HepG2 (cell line): ENCODE measurements around the gene ZNF607. TPM values are rescaled to one million over a fixed set of nuclear protein-coding genes. Genes with fewer than 3 reads are reported as not detected.

Experiments
- CAMTA2 ChIP-seq: sonication (generic); formaldehyde crosslinking; IDR thresholded peaks from 2 replicates; pipeline ENCODE4 v1.4.0; 2020; ENCODE audit warnings: mild to moderate bottlenecking, missing genetic modification reagents, borderline replicate concordance
- HOXD1 ChIP-seq: sonication (generic); formaldehyde crosslinking; IDR thresholded peaks from 2 replicates; pipeline ENCODE4 v1.5.0; 2020; ENCODE audit warnings: missing genetic modification reagents
- KDM4B ChIP-seq: sonication (generic); formaldehyde crosslinking; IDR thresholded peaks from 2 replicates; pipeline ENCODE4 v1.4.0; 2020; ENCODE audit warnings: missing genetic modification reagents
- PCBP2 ChIP-seq: fragments of 200-400 bp; formaldehyde crosslinking; optimal IDR thresholded peaks from 2 replicates; pipeline ENCODE3; 2018; ENCODE audit warnings: low read length, low read depth; ENCODE audit not compliant: poor library complexity, severe bottlenecking
- PHF21A ChIP-seq: sonication (generic); formaldehyde crosslinking; IDR thresholded peaks from 2 replicates; pipeline ENCODE4 v1.5.0; 2020; ENCODE audit warnings: mild to moderate bottlenecking, missing genetic modification reagents
- RAD21 ChIP-seq: fragments of 450-650 bp; formaldehyde crosslinking; IDR thresholded peaks from 2 replicates; pipeline ENCODE4 v1.5.0; 2020; ENCODE audit warnings: mild to moderate bottlenecking
- RCOR2 ChIP-seq: IDR thresholded peaks from 2 replicates; pipeline ENCODE4 v1.6.1; 2016; ENCODE audit warnings: missing biosample characterization, missing genetic modification reagents
- RXRA ChIP-seq: sonication (generic); formaldehyde crosslinking; IDR thresholded peaks from 2 replicates; pipeline ENCODE4 v1.5.1; 2020; ENCODE audit warnings: missing genetic modification reagents
- TARDBP ChIP-seq: sonication (generic); formaldehyde crosslinking; IDR thresholded peaks from 2 replicates; pipeline ENCODE4 v1.8.0; 2022; ENCODE audit warnings: mild to moderate bottlenecking, missing genetic modification reagents
- ZBTB40 ChIP-seq, 2 experiments: fragments of 450-650 bp in 1 of 2; sonication (generic) in 1 of 2; formaldehyde crosslinking in 1 of 2; IDR thresholded peaks; 2 replicates each; pipeline versions ENCODE4 v1.6.1 to v1.8.0; 2016 to 2022; ENCODE audit warnings: antibody characterized with exemption in 1 of 2, mild to moderate bottlenecking in 1 of 2, missing genetic modification reagents in 1 of 2
- ZFP90 ChIP-seq: sonication (generic); formaldehyde crosslinking; IDR thresholded peaks from 2 replicates; pipeline ENCODE4 v1.8.0; 2022; ENCODE audit warnings: missing genetic modification reagents, mild to moderate bottlenecking, inconsistent platforms, borderline replicate concordance
- ZFY ChIP-seq: sonication (generic); formaldehyde crosslinking; IDR thresholded peaks from 2 replicates; pipeline ENCODE4 v1.4.0; 2020; ENCODE audit warnings: missing genetic modification reagents
- ZNF558 ChIP-seq: sonication (generic); formaldehyde crosslinking; IDR thresholded peaks from 2 replicates; pipeline ENCODE4 v1.9.0; 2022; ENCODE audit warnings: mild to moderate bottlenecking, missing genetic modification reagents, borderline replicate concordance
- ZNF572 ChIP-seq: sonication (generic); formaldehyde crosslinking; IDR thresholded peaks from 2 replicates; pipeline ENCODE4 v1.5.1; 2020; ENCODE audit warnings: mild to moderate bottlenecking, missing genetic modification reagents
- polyA plus RNA-seq, 8 experiments: library from polyadenylated mRNA; depleted of rRNA in 3 of 8; stranded (reverse) in 7 of 8; unstranded in 1 of 8; fragments of >200 nt; fragmentation: Illumina TruSeq in 4 of 8; extraction: Trizol in 4 of 8; gene quantifications; 2 replicates each; pipeline versions ENCODE4 v1.2.1 to v1.2.3, GENCODE V29; 2011 to 2016; ENCODE audit warnings: low read depth in 4 of 8, missing spikeins in 1 of 8, mixed read lengths in 1 of 8; ENCODE audit not compliant: insufficient read depth in 1 of 8
- total RNA-seq, 5 experiments: library from RNA; depleted of rRNA; stranded (reverse); fragments of >200 nt; fragmentation: Illumina TruSeq; extraction: Trizol; gene quantifications; 2 replicates each; pipeline ENCODE4 v1.2.3, GENCODE V29; 2016; ENCODE audit warnings: low read depth in 1 of 5
- TF ChIP-seq, protein P1 (sequence below): sonication (generic); formaldehyde crosslinking; IDR thresholded peaks from 2 replicates; pipeline ENCODE4 v1.8.0; 2022; ENCODE audit warnings: missing genetic modification reagents, mild to moderate bottlenecking, borderline replicate concordance
- TF ChIP-seq, protein P2 (sequence below), 2 experiments: sonication (generic) in 1 of 2; formaldehyde crosslinking in 1 of 2; IDR thresholded peaks; 2 replicates each; pipeline versions ENCODE4 v1.4.0 to v1.6.1; 2018 to 2020; ENCODE audit warnings: missing genetic modification reagents in 2 of 2, borderline replicate concordance in 1 of 2, low read depth in 1 of 2, mild to moderate bottlenecking in 1 of 2, missing biosample characterization in 1 of 2

ZNF607 gene
- total and polyA plus RNA-seq, 2 of the 13 experiments (the other 11 are each of a cell fraction or from before 2014, with no cell fraction given), result 3.8 to 8.3 TPM

DNA sequence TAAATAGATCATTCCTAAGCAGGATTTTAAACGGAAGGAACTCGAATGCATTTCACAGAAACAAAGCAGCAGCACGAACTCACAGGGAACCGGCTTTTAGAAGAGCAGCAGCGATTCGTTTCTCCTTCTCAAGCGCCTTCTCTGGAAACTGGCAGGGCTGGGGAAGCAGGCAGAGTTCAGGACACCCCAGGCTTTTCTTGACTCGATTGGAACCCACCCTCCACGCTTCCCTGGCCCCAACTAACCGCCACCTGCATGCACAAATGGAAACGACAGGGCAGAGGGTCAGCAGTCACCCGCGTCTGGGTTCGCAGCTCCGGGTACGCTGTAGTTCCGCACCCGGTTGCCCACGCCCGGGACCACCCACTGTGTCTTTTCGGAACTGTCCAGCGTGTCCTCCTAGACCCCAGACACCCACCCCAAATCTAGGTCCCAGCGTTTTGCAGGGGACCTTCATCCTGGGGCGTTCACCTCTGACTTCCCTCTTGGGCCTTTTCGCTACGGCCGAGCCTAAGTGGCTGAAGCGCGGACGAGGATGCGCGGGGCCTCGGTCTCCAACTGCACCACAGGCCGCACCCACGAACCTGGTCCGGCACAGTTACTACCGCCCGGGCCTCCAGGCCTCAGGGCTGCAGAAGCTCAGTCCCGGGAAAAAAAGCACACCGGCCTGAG lies 64.8 kb downstream of the ZNF607 start (continued):
- TF ChIP-seq, protein P1, sequence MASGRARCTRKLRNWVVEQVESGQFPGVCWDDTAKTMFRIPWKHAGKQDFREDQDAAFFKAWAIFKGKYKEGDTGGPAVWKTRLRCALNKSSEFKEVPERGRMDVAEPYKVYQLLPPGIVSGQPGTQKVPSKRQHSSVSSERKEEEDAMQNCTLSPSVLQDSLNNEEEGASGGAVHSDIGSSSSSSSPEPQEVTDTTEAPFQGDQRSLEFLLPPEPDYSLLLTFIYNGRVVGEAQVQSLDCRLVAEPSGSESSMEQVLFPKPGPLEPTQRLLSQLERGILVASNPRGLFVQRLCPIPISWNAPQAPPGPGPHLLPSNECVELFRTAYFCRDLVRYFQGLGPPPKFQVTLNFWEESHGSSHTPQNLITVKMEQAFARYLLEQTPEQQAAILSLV (CRISPR knock-in tag), result peak; percentile 45; the same call in 1 of the 2 replicates
- TF ChIP-seq ZNF572 (CRISPR knock-in tag) (0 out of 2 replicates have a peak, but pooled peaks have one; percentile 17), ZBTB40 (IDR thresholded peaks at IDR 0.05) (no peak), ZBTB40 (CRISPR knock-in tag; IDR thresholded peaks at IDR 0.05) (peak; percentile 74), ZNF558 (peak; percentile 36; the same call in 1 of the 2 replicates), RCOR2 (CRISPR knock-in tag) (no peak), RAD21 (CRISPR knock-in tag) (no peak), TARDBP (CRISPR knock-in tag) (0 out of 2 replicates have a peak, but pooled peaks have one; percentile 10), KDM4B (0 out of 2 replicates have a peak, but pooled peaks have one; percentile 13), HOXD1 (no peak), ZFP90 (CRISPR knock-in tag) (peak; percentile 29; the same call in 1 of the 2 replicates), ZFY (CRISPR knock-in tag) (peak; percentile 98), PHF21A (0 out of 2 replicates have a peak, but pooled peaks have one; percentile 51), CAMTA2 (CRISPR knock-in tag) (peak; percentile 54; the same call in 1 of the 2 replicates), PCBP2 (no peak), RXRA (0 out of 2 replicates have a peak, but pooled peaks have one; percentile 14)
- TF ChIP-seq, protein P2, sequence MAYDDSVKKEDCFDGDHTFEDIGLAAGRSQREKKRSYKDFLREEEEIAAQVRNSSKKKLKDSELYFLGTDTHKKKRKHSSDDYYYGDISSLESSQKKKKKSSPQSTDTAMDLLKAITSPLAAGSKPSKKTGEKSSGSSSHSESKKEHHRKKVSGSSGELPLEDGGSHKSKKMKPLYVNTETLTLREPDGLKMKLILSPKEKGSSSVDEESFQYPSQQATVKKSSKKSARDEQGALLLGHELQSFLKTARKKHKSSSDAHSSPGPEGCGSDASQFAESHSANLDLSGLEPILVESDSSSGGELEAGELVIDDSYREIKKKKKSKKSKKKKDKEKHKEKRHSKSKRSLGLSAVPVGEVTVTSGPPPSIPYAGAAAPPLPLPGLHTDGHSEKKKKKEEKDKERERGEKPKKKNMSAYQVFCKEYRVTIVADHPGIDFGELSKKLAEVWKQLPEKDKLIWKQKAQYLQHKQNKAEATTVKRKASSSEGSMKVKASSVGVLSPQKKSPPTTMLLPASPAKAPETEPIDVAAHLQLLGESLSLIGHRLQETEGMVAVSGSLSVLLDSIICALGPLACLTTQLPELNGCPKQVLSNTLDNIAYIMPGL (CRISPR knock-in tag; IDR thresholded peaks at IDR 0.05; ENCODE audit: borderline replicate concordance in 1 of 2, low read depth in 1 of 2), result peak in 1 of 2 experiments; percentile 56; a peak in 2 of 4 replicates
